DND-41 (cell line): ENCODE results near the gene PERP.
"Not testable (repeated sequence)": the region's sequence is repeated elsewhere in the genome, so short reads cannot be mapped to it uniquely, and the experiment has no call there.

ENCODE experiments used
- ATAC-seq: fragments of 200-7000 bp; cut with Tn5 transposase; 3 replicates; pipeline ENCODE4 v1.9.1; 2021; ENCODE audit warnings: low read depth; ENCODE audit not compliant: insufficient read depth
- DNase-seq: peaks from one replicate; pipeline ENCODE4 v3.0.0-alpha.2; 2020
- H2AFZ ChIP-seq: 2 replicates; pipeline ENCODE4 v1.6.0; 2012; ENCODE audit warnings: low read depth, low read length
- H3K27ac ChIP-seq: 2 replicates; pipeline ENCODE4 v1.5.1; 2012; ENCODE audit warnings: low read length, inconsistent platforms
- H3K27me3 ChIP-seq: fragments of 200-600 bp; sonication (generic); 2 replicates; pipeline ENCODE4 v1.6.0; 2012; ENCODE audit warnings: low read length, mild to moderate bottlenecking, inconsistent platforms; ENCODE audit not compliant: insufficient read depth, poor library complexity
- H3K36me3 ChIP-seq: 2 replicates; pipeline ENCODE4 v1.5.1; 2012; ENCODE audit warnings: low read length, inconsistent platforms; ENCODE audit not compliant: insufficient read depth
- H3K4me1 ChIP-seq: 2 replicates; pipeline ENCODE4 v1.5.1; 2012; ENCODE audit warnings: mild to moderate bottlenecking, low read length; ENCODE audit not compliant: insufficient read depth
- H3K4me2 ChIP-seq: 2 replicates; pipeline ENCODE4 v1.6.0; 2012; ENCODE audit warnings: mild to moderate bottlenecking, moderate library complexity, low read length, inconsistent platforms; ENCODE audit not compliant: insufficient read depth
- H3K4me3 ChIP-seq, 2 experiments: fragments of 200-600 bp in 1 of 2; shearing (Covaris generic) in 1 of 2; 2 replicates each; pipeline ENCODE4 v1.5.1; 2012 to 2016; ENCODE audit warnings: inconsistent platforms in 2 of 2, low read length in 2 of 2, mild to moderate bottlenecking in 2 of 2, low read depth in 1 of 2, moderate library complexity in 1 of 2
- H3K79me2 ChIP-seq: 2 replicates; pipeline ENCODE4 v1.6.0; 2012; ENCODE audit warnings: low read length, inconsistent platforms; ENCODE audit not compliant: insufficient read depth
- H3K9ac ChIP-seq: 2 replicates; pipeline ENCODE4 v1.6.0; 2012; ENCODE audit warnings: low read depth, mild to moderate bottlenecking, inconsistent platforms, low read length, moderate library complexity
- H3K9me3 ChIP-seq: 2 replicates; pipeline ENCODE4 v1.5.1; 2012; ENCODE audit warnings: low read length, moderate library complexity, mild to moderate bottlenecking, inconsistent platforms; ENCODE audit not compliant: insufficient read depth, severe bottlenecking
- H4K20me1 ChIP-seq: 2 replicates; pipeline ENCODE4 v1.6.0; 2012; ENCODE audit warnings: low read length; ENCODE audit not compliant: insufficient read depth
- CTCF ChIP-seq: IDR thresholded peaks from 2 replicates; pipeline ENCODE4 v1.5.1; 2012; ENCODE audit warnings: borderline replicate concordance, low read length, moderate library complexity, mild to moderate bottlenecking; ENCODE audit not compliant: poor library complexity, severe bottlenecking; ENCODE audit errors: extremely low read depth
- EZH2 ChIP-seq: IDR thresholded peaks from 3 replicates; pipeline ENCODE4 v1.6.1; 2012; ENCODE audit warnings: borderline replicate concordance, low read depth, mild to moderate bottlenecking, moderate library complexity, low read length, inconsistent platforms; ENCODE audit not compliant: severe bottlenecking

The PERP gene

GRCh38 chr6:138119976-138120375, 12.8 kb upstream of the PERP start:
- Histone ChIP-seq H4K20me1 (no peaks in the 10 kb centered on the region), H3K79me2 (no peaks in the 10 kb centered on the region), H3K4me1 (no peaks in the 10 kb centered on the region), H3K9ac (no peak overlapping the region), H2AFZ (no peak overlapping the region), H3K4me2 (no peak overlapping the region), H3K36me3 (no peaks in the 10 kb centered on the region), H3K27ac (no peak overlapping the region), H3K9me3 (no peaks in the 10 kb centered on the region), H3K27me3 (peaks cover 20% of the 10 kb centered on the region), H3K4me3 (no peak overlapping the region)
- no peak for DNase-seq
- TF ChIP-seq CTCF (no peak), EZH2 (no peak)
- no peak for ATAC-seq

GRCh38 chr6:138119229-138119628, 12.0 kb upstream of the PERP start:
- H3K9ac ChIP-seq, H3K4me2 ChIP-seq, ATAC-seq, H3K4me1 ChIP-seq, DNase-seq, H3K79me2 ChIP-seq, H3K27ac ChIP-seq, H2AFZ ChIP-seq, H3K36me3 ChIP-seq, H3K4me3 ChIP-seq, H3K9me3 ChIP-seq, H4K20me1 ChIP-seq: not testable (repeated sequence)
- H3K27me3 ChIP-seq: peaks cover 21% of the 10 kb centered on the region

GRCh38 chr6:138117376-138117914, 10.2 kb upstream of the PERP start:
- DNase-seq (no peak), ATAC-seq (no peak)
- no peak for TF ChIP-seq CTCF
- TF ChIP-seq EZH2: no peak
- H3K4me2 ChIP-seq: no peak overlapping the region
- H3K9me3 ChIP-seq: no peaks in the 10 kb centered on the region
- no peaks in the 10 kb centered on the region for H4K20me1 ChIP-seq
- H2AFZ ChIP-seq: no peak overlapping the region
- H3K36me3 ChIP-seq: no peaks in the 10 kb centered on the region
- no peaks in the 10 kb centered on the region for H3K4me1 ChIP-seq
- H3K4me3 ChIP-seq: no peak overlapping the region
- peaks cover 24% of the 10 kb centered on the region for H3K27me3 ChIP-seq
- no peaks in the 10 kb centered on the region for H3K79me2 ChIP-seq
- H3K27ac ChIP-seq: no peak overlapping the region
- no peak overlapping the region for H3K9ac ChIP-seq

- no peak for DNase-seq
- H3K9me3 ChIP-seq: no peaks in the 10 kb centered on the region
- no peaks in the 10 kb centered on the region for H3K36me3 ChIP-seq
- no peak overlapping the region for H3K4me2 ChIP-seq
- H3K4me1 ChIP-seq: no peaks in the 10 kb centered on the region
- H4K20me1 ChIP-seq: no peaks in the 10 kb centered on the region
- H2AFZ ChIP-seq: no peak overlapping the region
- H3K9ac ChIP-seq: no peak overlapping the region
- no peak for ATAC-seq
- H3K4me3 ChIP-seq: no peak overlapping the region
- peaks cover 19% of the 10 kb centered on the region for H3K27me3 ChIP-seq
- H3K27ac ChIP-seq: no peak overlapping the region
- no peaks in the 10 kb centered on the region for H3K79me2 ChIP-seq
- no peak for TF ChIP-seq EZH2
- no peak for TF ChIP-seq CTCF
These were observed 9.4 kb upstream of the PERP start for GRCh38 chr6:138116661-138116999.
